Adipocyte (in vitro differentiated cells): ENCODE results near the gene CLASP2.
A peak's percentile ranks its signal among the peaks of the same experiment; 100 is the strongest.

ENCODE experiments used
- DNase-seq: peaks from one replicate; pipeline ENCODE4 v3.0.0-alpha.2; 2015; ENCODE audit warnings: low read depth
- H3K27me3 ChIP-seq: replicated peaks from 2 replicates; pipeline ENCODE4 v1.7.0; 2013; ENCODE audit warnings: mild to moderate bottlenecking, low read length, moderate library complexity; ENCODE audit not compliant: control insufficient read depth, insufficient read depth
- H3K36me3 ChIP-seq: 2 replicates; pipeline ENCODE4 v1.7.0; 2013; ENCODE audit warnings: low read length, mild to moderate bottlenecking, moderate library complexity; ENCODE audit not compliant: control insufficient read depth, insufficient read depth, severe bottlenecking
- H3K4me1 ChIP-seq: 2 replicates; pipeline ENCODE4 v1.7.0; 2013; ENCODE audit warnings: mild to moderate bottlenecking, low read length, moderate library complexity; ENCODE audit not compliant: control insufficient read depth, insufficient read depth
- H3K4me3 ChIP-seq: 2 replicates; pipeline ENCODE4 v1.7.0; 2013; ENCODE audit warnings: mild to moderate bottlenecking, low read length, moderate library complexity
- H3K9ac ChIP-seq: 2 replicates; pipeline ENCODE4 v1.7.0; 2013; ENCODE audit warnings: mild to moderate bottlenecking, low read length, moderate library complexity
- H3K9me3 ChIP-seq: 2 replicates; pipeline ENCODE4 v1.7.0; 2013; ENCODE audit warnings: mild to moderate bottlenecking, low read length, moderate library complexity; ENCODE audit not compliant: control insufficient read depth

Gene CLASP2

GRCh38 chr3:33581666-33582065, 136.4 kb downstream of the CLASP2 start:
- Histone ChIP-seq H3K27me3 (no peaks in the 10 kb centered on the region), H3K9me3 (no peaks in the 10 kb centered on the region), H3K9ac (no peak overlapping the region), H3K4me1 (peaks cover 13% of the 10 kb centered on the region), H3K4me3 (no peak overlapping the region), H3K36me3 (peaks cover 27% of the 10 kb centered on the region)
- DNase-seq, result no peak

GRCh38 chr3:33579840-33580239, 138.2 kb downstream of the CLASP2 start:
- Histone ChIP-seq H3K9me3 (no peaks in the 10 kb centered on the region), H3K4me3 (no peak overlapping the region), H3K36me3 (peaks cover 32% of the 10 kb centered on the region), H3K4me1 (peaks cover 13% of the 10 kb centered on the region), H3K27me3 (no peaks in the 10 kb centered on the region), H3K9ac (no peak overlapping the region)
- no peak for DNase-seq

GRCh38 chr3:33579178-33579510, 138.9 kb downstream of the CLASP2 start:
- H3K4me1 ChIP-seq, result peaks cover 13% of the 10 kb centered on the region
- H3K36me3 ChIP-seq, result peaks cover 34% of the 10 kb centered on the region

GRCh38 chr3:33578325-33579177, 139.5 kb downstream of the CLASP2 start:
- no peaks in the 10 kb centered on the region for H3K9me3 ChIP-seq
- H3K4me3 ChIP-seq, result no peak overlapping the region
- no peaks in the 10 kb centered on the region for H3K27me3 ChIP-seq
- peak; percentile 78 for DNase-seq
- peaks cover 13% of the 10 kb centered on the region for H3K4me1 ChIP-seq
- H3K36me3 ChIP-seq, result peaks cover 29% of the 10 kb centered on the region
- H3K9ac ChIP-seq, result no peak overlapping the region

More at GRCh38 chr3:33579178-33579510, 138.9 kb downstream of the CLASP2 start:
- Histone ChIP-seq H3K9me3 (no peaks in the 10 kb centered on the region), H3K9ac (no peak overlapping the region), H3K27me3 (no peaks in the 10 kb centered on the region), H3K4me3 (no peak overlapping the region)
- no peak for DNase-seq

GRCh38 chr3:33577588-33577987, 140.5 kb downstream of the CLASP2 start:
- Histone ChIP-seq H3K4me3 (no peak overlapping the region), H3K36me3 (peaks cover 31% of the 10 kb centered on the region), H3K27me3 (no peaks in the 10 kb centered on the region), H3K9me3 (no peaks in the 10 kb centered on the region), H3K4me1 (peaks cover 13% of the 10 kb centered on the region), H3K9ac (no peak overlapping the region)
- DNase-seq, result no peak

- no peak for DNase-seq
- Histone ChIP-seq H3K9me3 (no peaks in the 10 kb centered on the region), H3K27me3 (no peaks in the 10 kb centered on the region), H3K4me1 (peaks cover 13% of the 10 kb centered on the region), H3K4me3 (no peak overlapping the region), H3K36me3 (peaks cover 31% of the 10 kb centered on the region), H3K9ac (no peak overlapping the region)
These were observed 140.9 kb downstream of the CLASP2 start for GRCh38 chr3:33577173-33577572.

- Histone ChIP-seq H3K9ac (no peak overlapping the region), H3K4me1 (peaks cover 13% of the 10 kb centered on the region), H3K9me3 (no peaks in the 10 kb centered on the region), H3K4me3 (no peak overlapping the region), H3K27me3 (no peaks in the 10 kb centered on the region), H3K36me3 (peaks cover 25% of the 10 kb centered on the region)
- no peak for DNase-seq
These were observed 142.7 kb downstream of the CLASP2 start for GRCh38 chr3:33575311-33575710.

- Histone ChIP-seq H3K4me1 (no peaks in the 10 kb centered on the region), H3K9me3 (no peaks in the 10 kb centered on the region), H3K4me3 (no peak overlapping the region), H3K36me3 (peaks cover 30% of the 10 kb centered on the region), H3K9ac (no peak overlapping the region), H3K27me3 (no peaks in the 10 kb centered on the region)
- no peak for DNase-seq
These were observed 160.2 kb downstream of the CLASP2 start for GRCh38 chr3:33557829-33558228.

- Histone ChIP-seq H3K36me3 (peaks cover 30% of the 10 kb centered on the region), H3K27me3 (no peaks in the 10 kb centered on the region), H3K4me1 (no peaks in the 10 kb centered on the region), H3K9ac (no peak overlapping the region), H3K9me3 (no peaks in the 10 kb centered on the region), H3K4me3 (no peak overlapping the region)
- no peak for DNase-seq
These were observed 160.8 kb downstream of the CLASP2 start for GRCh38 chr3:33557279-33557678.

- peaks cover 37% of the 10 kb centered on the region for H3K36me3 ChIP-seq
- H3K4me3 ChIP-seq, result no peak overlapping the region
These were observed 171.0 kb downstream of the CLASP2 start for GRCh38 chr3:33547101-33547500.

GRCh38 chr3:33544126-33544525, 173.9 kb downstream of the CLASP2 start:
- no peaks in the 10 kb centered on the region for H3K4me1 ChIP-seq
- DNase-seq, result no peak
- H3K9ac ChIP-seq, result no peak overlapping the region
- peaks cover 32% of the 10 kb centered on the region for H3K36me3 ChIP-seq
- H3K9me3 ChIP-seq, result no peaks in the 10 kb centered on the region
- H3K27me3 ChIP-seq, result no peaks in the 10 kb centered on the region
- no peak overlapping the region for H3K4me3 ChIP-seq

More at GRCh38 chr3:33547101-33547500, 171.0 kb downstream of the CLASP2 start:
- Histone ChIP-seq H3K27me3 (no peaks in the 10 kb centered on the region), H3K4me1 (no peaks in the 10 kb centered on the region), H3K9me3 (no peaks in the 10 kb centered on the region), H3K9ac (no peak overlapping the region)
- DNase-seq, result no peak

GRCh38 chr3:33543601-33544000, 174.5 kb downstream of the CLASP2 start:
- no peak overlapping the region for H3K4me3 ChIP-seq
- no peak overlapping the region for H3K9ac ChIP-seq
- H3K9me3 ChIP-seq, result no peaks in the 10 kb centered on the region
- peaks cover 36% of the 10 kb centered on the region for H3K36me3 ChIP-seq
- no peak for DNase-seq
- H3K27me3 ChIP-seq, result no peaks in the 10 kb centered on the region
- no peaks in the 10 kb centered on the region for H3K4me1 ChIP-seq
